Measurements from ENCODE around the gene C4BPA.

C4BPA gene

DNA sequence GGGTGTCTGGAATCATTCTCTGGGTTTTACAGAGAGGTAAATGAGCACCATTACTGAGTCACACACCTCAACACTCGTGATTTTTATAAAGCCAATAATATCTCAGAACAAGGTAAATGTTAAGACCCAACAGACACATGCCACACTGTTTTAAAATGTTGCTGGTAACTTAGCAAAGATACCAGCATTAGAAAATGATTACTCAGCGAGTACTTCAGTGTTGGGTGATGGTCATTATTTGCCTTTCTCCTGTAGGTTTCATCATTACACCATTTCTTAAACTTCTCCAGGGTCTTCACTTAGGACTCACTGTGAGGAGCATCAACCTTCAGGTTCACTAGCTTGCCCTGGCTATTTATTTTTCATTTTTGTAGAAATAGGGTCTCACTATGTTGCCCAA, 22.2 kb upstream of the C4BPA start:
- H3K36me3 ChIP-seq, result peaks cover 34% of the 10 kb centered on the region
- H3K9me3 ChIP-seq, result no peaks in the 10 kb centered on the region
- TF ChIP-seq, protein P1, sequence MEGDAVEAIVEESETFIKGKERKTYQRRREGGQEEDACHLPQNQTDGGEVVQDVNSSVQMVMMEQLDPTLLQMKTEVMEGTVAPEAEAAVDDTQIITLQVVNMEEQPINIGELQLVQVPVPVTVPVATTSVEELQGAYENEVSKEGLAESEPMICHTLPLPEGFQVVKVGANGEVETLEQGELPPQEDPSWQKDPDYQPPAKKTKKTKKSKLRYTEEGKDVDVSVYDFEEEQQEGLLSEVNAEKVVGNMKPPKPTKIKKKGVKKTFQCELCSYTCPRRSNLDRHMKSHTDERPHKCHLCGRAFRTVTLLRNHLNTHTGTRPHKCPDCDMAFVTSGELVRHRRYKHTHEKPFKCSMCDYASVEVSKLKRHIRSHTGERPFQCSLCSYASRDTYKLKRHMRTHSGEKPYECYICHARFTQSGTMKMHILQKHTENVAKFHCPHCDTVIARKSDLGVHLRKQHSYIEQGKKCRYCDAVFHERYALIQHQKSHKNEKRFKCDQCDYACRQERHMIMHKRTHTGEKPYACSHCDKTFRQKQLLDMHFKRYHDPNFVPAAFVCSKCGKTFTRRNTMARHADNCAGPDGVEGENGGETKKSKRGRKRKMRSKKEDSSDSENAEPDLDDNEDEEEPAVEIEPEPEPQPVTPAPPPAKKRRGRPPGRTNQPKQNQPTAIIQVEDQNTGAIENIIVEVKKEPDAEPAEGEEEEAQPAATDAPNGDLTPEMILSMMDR (IDR thresholded peaks at IDR 0.05), result no peak
- no peak overlapping the region for H3K27ac ChIP-seq
- H3K4me1 ChIP-seq (ENCODE audit: control insufficient read depth in 1 of 2, insufficient read depth in 1 of 2, low read depth in 1 of 2, low read length in 1 of 2), result peaks cover 16 to 20% of the 10 kb centered on the region in 2 experiments
- H3K4me3 ChIP-seq (ENCODE audit: low read depth in 1 of 2, low read length in 1 of 2), result no peak overlapping the region
- H3K27me3 ChIP-seq, result peaks cover 12% of the 10 kb centered on the region

DNA sequence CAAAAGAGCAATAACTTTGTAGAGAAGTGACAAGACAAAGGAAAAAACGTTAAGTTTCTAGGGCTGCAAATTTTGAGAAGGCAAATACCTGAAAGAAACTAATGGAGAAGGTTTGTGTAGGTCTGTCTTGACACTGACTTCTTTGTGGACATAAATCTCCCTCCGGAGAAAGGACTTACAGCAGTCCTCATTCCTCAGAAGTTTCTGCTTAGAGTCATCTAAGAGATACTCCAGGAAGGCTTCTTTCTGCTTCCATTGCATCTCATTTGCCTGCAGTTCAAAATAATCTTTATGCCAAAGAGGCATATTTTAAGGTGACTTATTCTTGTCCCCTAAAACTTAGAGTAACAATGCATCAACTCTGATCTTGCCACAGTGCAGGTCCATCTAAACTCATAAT, 19.8 kb upstream of the C4BPA start:
- H3K27ac ChIP-seq, result no peak overlapping the region
- H3K4me3 ChIP-seq (ENCODE audit: low read depth in 1 of 2, low read length in 1 of 2), result no peak overlapping the region
- peaks cover 12% of the 10 kb centered on the region for H3K27me3 ChIP-seq
- H3K4me1 ChIP-seq (ENCODE audit: control insufficient read depth in 1 of 2, insufficient read depth in 1 of 2, low read depth in 1 of 2, low read length in 1 of 2), result peaks cover 0 to under 1% of the 10 kb centered on the region in 2 experiments
- H3K9me3 ChIP-seq, result no peaks in the 10 kb centered on the region
- TF ChIP-seq, protein P1 (IDR thresholded peaks at IDR 0.05), result no peak
- peaks cover 26% of the 10 kb centered on the region for H3K36me3 ChIP-seq

DNA sequence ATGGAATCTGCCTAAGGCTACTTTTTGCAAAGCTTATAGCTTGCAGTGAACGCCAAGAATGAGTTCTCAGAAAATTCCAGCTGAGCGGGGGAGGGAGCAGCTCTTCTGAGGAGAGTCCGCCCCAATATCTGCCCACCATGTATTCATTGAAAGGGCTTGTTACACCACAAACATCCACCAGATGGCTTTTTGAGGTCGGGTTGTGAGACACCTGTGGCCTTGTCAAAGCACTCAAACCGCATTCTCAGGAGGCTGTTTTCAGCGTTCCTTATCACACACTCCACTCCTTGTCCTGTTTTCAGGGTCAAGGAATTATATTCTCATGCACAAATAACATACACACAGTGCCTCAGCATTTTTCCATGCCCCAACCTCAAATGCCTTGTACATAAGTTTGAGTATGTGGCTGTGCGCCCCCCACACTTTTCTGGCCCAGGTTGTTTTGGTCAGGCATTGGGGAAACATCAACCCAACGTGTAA, 19.3 kb upstream of the C4BPA start:
- Histone ChIP-seq H3K4me1 (ENCODE audit: control insufficient read depth in 1 of 2, insufficient read depth in 1 of 2, low read depth in 1 of 2, low read length in 1 of 2) (peaks cover 0 to 6% of the 10 kb centered on the region in 2 experiments), H3K9me3 (no peaks in the 10 kb centered on the region), H3K27me3 (peaks cover 12% of the 10 kb centered on the region), H3K4me3 (ENCODE audit: low read depth in 1 of 2, low read length in 1 of 2) (no peak overlapping the region), H3K36me3 (peaks cover 21% of the 10 kb centered on the region), H3K27ac (no peak overlapping the region)
- TF ChIP-seq, protein P1 (IDR thresholded peaks at IDR 0.05), result peak; percentile 69

DNA sequence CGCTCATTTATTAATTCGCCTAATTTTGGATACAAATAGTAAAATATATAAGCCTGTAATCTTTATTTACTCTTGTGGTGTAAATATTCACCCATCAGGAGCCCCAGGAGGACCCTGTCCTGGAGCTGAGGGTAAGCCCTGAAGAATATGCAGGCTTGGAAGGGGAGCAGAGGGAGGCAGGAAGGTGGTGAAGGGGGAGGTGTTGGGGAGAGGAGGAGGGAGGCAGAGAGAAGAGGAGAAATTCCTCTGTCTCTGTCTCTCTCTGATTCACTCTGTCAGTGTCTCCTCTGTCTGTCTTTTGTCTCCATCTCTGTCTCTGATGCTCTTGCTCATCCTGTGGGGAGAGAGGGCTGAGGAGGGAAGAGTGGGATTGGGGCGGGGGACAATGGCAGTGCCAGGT, 18.1 kb upstream of the C4BPA start:
- Histone ChIP-seq H3K27ac (no peak overlapping the region), H3K36me3 (peaks cover 11% of the 10 kb centered on the region), H3K9me3 (no peaks in the 10 kb centered on the region), H3K4me3 (ENCODE audit: low read depth in 1 of 2, low read length in 1 of 2) (no peak overlapping the region), H3K4me1 (ENCODE audit: control insufficient read depth in 1 of 2, insufficient read depth in 1 of 2, low read depth in 1 of 2, low read length in 1 of 2) (peaks cover 0 to 6% of the 10 kb centered on the region in 2 experiments), H3K27me3 (peaks cover 12% of the 10 kb centered on the region)
- TF ChIP-seq, protein P1 (IDR thresholded peaks at IDR 0.05), result no peak

DNA sequence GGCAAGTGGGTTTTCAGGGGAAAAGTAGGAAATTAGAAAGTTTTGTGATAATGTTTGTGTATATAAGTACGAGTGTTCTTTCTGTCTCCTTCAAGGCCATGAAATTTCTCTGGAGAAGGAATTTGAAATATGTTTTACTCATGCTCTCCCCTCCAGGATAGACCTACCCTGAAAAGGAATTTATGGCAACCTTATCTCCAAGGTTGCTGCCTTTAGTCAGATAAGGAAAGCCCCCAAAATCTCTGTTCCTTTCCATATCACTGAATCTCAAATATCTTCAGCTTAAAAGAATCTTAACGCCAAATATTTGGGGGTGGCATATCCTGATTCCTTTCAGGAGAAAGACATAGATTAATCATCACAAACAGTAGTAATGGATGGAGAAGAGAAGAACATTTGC, 15.9 kb upstream of the C4BPA start:
- Histone ChIP-seq H3K4me3 (ENCODE audit: low read depth in 1 of 2, low read length in 1 of 2) (no peak overlapping the region), H3K27me3 (peaks cover 12% of the 10 kb centered on the region), H3K4me1 (ENCODE audit: control insufficient read depth in 1 of 2, insufficient read depth in 1 of 2, low read depth in 1 of 2, low read length in 1 of 2) (peaks cover 0 to 6% of the 10 kb centered on the region in 2 experiments), H3K27ac (no peak overlapping the region), H3K36me3 (no peaks in the 10 kb centered on the region), H3K9me3 (no peaks in the 10 kb centered on the region)
- TF ChIP-seq, protein P1 (IDR thresholded peaks at IDR 0.05), result no peak

Data from neutrophil (primary cell).